ENCODE data around the gene BIN1. TPM values are rescaled to one million over a fixed set of nuclear protein-coding genes. Genes with fewer than 3 reads are reported as not detected.
A peak's percentile ranks its signal among the peaks of the same experiment; 100 is the strongest.

BIN1 gene
- total RNA-seq, 1 experiment from 2014 or later, result 42.5 TPM

DNA sequence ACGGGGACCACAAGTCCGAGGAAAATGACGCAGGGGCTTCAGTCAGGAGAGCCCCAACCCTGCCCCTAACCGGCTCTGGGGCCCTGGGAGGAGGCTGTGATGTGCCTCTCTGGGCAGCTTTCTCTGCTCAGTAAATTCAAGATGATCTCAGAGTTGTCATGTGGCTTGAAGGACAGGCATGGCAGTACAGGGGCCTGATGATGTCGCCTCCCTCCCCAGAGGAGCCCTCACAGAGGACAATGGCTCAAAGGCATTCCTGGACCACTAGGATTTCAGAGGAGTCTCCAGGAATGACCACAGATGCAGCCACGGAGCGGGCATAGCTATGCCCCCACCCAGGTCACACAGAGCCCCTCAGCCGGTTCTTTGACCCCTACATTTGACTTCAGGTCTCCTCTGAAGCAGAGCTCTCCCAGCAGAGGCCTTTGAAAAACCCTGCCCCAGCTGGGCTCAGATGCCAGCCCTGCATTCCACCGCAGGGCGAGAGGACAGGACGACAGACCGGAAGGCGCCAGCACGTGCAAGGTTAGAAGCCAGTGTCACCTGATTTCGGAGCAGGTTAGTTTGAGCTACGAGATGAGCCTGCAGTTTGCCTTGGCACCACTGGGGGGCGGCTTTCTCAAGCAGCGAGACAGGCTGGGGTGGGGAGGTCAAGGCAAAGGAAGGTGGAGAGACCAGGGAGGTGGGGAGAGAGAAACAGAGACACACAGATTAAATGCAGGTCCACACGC is 39.2 kb downstream of the BIN1 start (continued):
- TF ChIP-seq SMAD3 (CRISPR knock-in tag; IDR thresholded peaks at IDR 0.05; ENCODE audit: borderline replicate concordance) (peak; percentile 41; the same call in 1 of the 2 replicates), CREM (CRISPR knock-in tag; IDR thresholded peaks at IDR 0.05) (no peak), SMAD4 (CRISPR knock-in tag; IDR thresholded peaks at IDR 0.05) (no peak), ESRRA (CRISPR knock-in tag; IDR thresholded peaks at IDR 0.05; ENCODE audit: borderline replicate concordance) (no peak), TCF7 (CRISPR knock-in tag; IDR thresholded peaks at IDR 0.05; ENCODE audit: low read depth) (no peak), ZNF423 (CRISPR knock-in tag; IDR thresholded peaks at IDR 0.05) (no peak), MYBL2 (CRISPR knock-in tag; IDR thresholded peaks at IDR 0.05) (no peak), ZNF317 (CRISPR knock-in tag; IDR thresholded peaks at IDR 0.05; ENCODE audit: borderline replicate concordance, low read depth) (no peak), ZNF396 (CRISPR knock-in tag; IDR thresholded peaks at IDR 0.05; ENCODE audit: borderline replicate concordance) (no peak), NFE2L1 (CRISPR knock-in tag; IDR thresholded peaks at IDR 0.05) (0 out of 2 replicates have a peak, but pooled peaks have one; percentile 20), CREB1 (CRISPR knock-in tag; IDR thresholded peaks at IDR 0.05) (no peak)
- TF ChIP-seq, protein P1, sequence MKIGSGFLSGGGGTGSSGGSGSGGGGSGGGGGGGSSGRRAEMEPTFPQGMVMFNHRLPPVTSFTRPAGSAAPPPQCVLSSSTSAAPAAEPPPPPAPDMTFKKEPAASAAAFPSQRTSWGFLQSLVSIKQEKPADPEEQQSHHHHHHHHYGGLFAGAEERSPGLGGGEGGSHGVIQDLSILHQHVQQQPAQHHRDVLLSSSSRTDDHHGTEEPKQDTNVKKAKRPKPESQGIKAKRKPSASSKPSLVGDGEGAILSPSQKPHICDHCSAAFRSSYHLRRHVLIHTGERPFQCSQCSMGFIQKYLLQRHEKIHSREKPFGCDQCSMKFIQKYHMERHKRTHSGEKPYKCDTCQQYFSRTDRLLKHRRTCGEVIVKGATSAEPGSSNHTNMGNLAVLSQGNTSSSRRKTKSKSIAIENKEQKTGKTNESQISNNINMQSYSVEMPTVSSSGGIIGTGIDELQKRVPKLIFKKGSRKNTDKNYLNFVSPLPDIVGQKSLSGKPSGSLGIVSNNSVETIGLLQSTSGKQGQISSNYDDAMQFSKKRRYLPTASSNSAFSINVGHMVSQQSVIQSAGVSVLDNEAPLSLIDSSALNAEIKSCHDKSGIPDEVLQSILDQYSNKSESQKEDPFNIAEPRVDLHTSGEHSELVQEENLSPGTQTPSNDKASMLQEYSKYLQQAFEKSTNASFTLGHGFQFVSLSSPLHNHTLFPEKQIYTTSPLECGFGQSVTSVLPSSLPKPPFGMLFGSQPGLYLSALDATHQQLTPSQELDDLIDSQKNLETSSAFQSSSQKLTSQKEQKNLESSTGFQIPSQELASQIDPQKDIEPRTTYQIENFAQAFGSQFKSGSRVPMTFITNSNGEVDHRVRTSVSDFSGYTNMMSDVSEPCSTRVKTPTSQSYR (CRISPR knock-in tag; IDR thresholded peaks at IDR 0.05), result peak; percentile 57; the same call in 1 of the 2 replicates
- TF ChIP-seq, protein P2, sequence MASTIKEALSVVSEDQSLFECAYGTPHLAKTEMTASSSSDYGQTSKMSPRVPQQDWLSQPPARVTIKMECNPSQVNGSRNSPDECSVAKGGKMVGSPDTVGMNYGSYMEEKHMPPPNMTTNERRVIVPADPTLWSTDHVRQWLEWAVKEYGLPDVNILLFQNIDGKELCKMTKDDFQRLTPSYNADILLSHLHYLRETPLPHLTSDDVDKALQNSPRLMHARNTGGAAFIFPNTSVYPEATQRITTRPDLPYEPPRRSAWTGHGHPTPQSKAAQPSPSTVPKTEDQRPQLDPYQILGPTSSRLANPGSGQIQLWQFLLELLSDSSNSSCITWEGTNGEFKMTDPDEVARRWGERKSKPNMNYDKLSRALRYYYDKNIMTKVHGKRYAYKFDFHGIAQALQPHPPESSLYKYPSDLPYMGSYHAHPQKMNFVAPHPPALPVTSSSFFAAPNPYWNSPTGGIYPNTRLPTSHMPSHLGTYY (CRISPR knock-in tag; IDR thresholded peaks at IDR 0.05), result no peak

DNA sequence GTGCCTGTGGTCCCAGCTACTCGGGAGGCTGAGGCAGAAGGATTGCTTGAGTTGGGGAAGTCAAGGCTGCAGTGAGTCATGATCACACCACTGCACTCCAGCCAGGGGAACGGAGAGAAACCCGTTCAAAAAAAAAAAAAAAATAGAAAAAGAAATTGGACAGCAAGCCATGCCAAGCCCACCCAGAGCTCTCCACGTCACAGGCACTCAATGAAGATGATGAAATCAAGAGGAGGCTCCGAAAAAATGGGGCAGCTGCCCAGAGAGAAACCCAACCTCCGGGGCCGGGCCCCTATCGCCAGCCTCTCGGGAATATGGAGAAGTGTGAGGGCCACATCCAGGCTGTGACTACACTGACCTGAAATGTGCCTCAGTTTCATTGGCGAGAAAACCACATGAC is 40.0 kb downstream of the BIN1 start:
- CTCF ChIA-PET, result interaction anchor here (1.2 to 2.8 kb wide), 5 partner anchors 14 to 95 kb away, joined by 3 to 33 read pairs (median 9); partner anchors contain the start of gene BIN1
- H3K27me3 Mint-ChIP-seq (ENCODE audit: low read depth), result no peaks in the 10 kb centered on the region
- H3K4me1 Mint-ChIP-seq, result 0 out of 2 replicates have a peak, but pooled peaks cover 5% of the 10 kb centered on the region
- H3K9me3 Mint-ChIP-seq, result no peaks in the 10 kb centered on the region
- DNase-seq (ENCODE audit: low spot score) (no peak), ATAC-seq (no peak)
- no peak overlapping the region for H3K27ac Mint-ChIP-seq
- POLR2A ChIA-PET, result interaction anchor here (1.2 kb wide), 1 partner anchor 38 kb away, joined by 4 read pairs; no protein-coding TSS in a partner anchor
- H3K4me3 Mint-ChIP-seq, result no peak overlapping the region
- H3K36me3 Mint-ChIP-seq, result peaks cover 4% of the 10 kb centered on the region; the same call in 1 of the 2 replicates
- TF ChIP-seq ATF1 (CRISPR knock-in tag; IDR thresholded peaks at IDR 0.05) (no peak), NFYB (CRISPR knock-in tag; conservative IDR thresholded peaks at IDR 0.05; ENCODE audit: low read depth) (no peak), ZNF121 (CRISPR knock-in tag; IDR thresholded peaks at IDR 0.05) (no peak), CREM (CRISPR knock-in tag; IDR thresholded peaks at IDR 0.05) (no peak), PRRX2 (CRISPR knock-in tag; IDR thresholded peaks at IDR 0.05) (no peak), TEAD4 (CRISPR knock-in tag; IDR thresholded peaks at IDR 0.05) (no peak)
- TF ChIP-seq, protein P3, sequence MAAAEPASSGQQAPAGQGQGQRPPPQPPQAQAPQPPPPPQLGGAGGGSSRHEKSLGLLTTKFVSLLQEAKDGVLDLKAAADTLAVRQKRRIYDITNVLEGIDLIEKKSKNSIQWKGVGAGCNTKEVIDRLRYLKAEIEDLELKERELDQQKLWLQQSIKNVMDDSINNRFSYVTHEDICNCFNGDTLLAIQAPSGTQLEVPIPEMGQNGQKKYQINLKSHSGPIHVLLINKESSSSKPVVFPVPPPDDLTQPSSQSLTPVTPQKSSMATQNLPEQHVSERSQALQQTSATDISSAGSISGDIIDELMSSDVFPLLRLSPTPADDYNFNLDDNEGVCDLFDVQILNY (CRISPR knock-in tag; IDR thresholded peaks at IDR 0.05), result no peak
- TF ChIP-seq, protein P4, sequence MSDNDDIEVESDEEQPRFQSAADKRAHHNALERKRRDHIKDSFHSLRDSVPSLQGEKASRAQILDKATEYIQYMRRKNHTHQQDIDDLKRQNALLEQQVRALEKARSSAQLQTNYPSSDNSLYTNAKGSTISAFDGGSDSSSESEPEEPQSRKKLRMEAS (CRISPR knock-in tag; IDR thresholded peaks at IDR 0.05), result no peak
- TF ChIP-seq, protein P5, sequence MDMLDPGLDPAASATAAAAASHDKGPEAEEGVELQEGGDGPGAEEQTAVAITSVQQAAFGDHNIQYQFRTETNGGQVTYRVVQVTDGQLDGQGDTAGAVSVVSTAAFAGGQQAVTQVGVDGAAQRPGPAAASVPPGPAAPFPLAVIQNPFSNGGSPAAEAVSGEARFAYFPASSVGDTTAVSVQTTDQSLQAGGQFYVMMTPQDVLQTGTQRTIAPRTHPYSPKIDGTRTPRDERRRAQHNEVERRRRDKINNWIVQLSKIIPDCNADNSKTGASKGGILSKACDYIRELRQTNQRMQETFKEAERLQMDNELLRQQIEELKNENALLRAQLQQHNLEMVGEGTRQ (CRISPR knock-in tag; IDR thresholded peaks at IDR 0.05), result no peak
- TF ChIP-seq, protein P6, sequence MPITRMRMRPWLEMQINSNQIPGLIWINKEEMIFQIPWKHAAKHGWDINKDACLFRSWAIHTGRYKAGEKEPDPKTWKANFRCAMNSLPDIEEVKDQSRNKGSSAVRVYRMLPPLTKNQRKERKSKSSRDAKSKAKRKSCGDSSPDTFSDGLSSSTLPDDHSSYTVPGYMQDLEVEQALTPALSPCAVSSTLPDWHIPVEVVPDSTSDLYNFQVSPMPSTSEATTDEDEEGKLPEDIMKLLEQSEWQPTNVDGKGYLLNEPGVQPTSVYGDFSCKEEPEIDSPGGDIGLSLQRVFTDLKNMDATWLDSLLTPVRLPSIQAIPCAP (CRISPR knock-in tag; IDR thresholded peaks at IDR 0.05), result no peak
- TF ChIP-seq, protein P7, sequence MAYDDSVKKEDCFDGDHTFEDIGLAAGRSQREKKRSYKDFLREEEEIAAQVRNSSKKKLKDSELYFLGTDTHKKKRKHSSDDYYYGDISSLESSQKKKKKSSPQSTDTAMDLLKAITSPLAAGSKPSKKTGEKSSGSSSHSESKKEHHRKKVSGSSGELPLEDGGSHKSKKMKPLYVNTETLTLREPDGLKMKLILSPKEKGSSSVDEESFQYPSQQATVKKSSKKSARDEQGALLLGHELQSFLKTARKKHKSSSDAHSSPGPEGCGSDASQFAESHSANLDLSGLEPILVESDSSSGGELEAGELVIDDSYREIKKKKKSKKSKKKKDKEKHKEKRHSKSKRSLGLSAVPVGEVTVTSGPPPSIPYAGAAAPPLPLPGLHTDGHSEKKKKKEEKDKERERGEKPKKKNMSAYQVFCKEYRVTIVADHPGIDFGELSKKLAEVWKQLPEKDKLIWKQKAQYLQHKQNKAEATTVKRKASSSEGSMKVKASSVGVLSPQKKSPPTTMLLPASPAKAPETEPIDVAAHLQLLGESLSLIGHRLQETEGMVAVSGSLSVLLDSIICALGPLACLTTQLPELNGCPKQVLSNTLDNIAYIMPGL (CRISPR knock-in tag; IDR thresholded peaks at IDR 0.05), result no peak
- TF ChIP-seq, protein P8, sequence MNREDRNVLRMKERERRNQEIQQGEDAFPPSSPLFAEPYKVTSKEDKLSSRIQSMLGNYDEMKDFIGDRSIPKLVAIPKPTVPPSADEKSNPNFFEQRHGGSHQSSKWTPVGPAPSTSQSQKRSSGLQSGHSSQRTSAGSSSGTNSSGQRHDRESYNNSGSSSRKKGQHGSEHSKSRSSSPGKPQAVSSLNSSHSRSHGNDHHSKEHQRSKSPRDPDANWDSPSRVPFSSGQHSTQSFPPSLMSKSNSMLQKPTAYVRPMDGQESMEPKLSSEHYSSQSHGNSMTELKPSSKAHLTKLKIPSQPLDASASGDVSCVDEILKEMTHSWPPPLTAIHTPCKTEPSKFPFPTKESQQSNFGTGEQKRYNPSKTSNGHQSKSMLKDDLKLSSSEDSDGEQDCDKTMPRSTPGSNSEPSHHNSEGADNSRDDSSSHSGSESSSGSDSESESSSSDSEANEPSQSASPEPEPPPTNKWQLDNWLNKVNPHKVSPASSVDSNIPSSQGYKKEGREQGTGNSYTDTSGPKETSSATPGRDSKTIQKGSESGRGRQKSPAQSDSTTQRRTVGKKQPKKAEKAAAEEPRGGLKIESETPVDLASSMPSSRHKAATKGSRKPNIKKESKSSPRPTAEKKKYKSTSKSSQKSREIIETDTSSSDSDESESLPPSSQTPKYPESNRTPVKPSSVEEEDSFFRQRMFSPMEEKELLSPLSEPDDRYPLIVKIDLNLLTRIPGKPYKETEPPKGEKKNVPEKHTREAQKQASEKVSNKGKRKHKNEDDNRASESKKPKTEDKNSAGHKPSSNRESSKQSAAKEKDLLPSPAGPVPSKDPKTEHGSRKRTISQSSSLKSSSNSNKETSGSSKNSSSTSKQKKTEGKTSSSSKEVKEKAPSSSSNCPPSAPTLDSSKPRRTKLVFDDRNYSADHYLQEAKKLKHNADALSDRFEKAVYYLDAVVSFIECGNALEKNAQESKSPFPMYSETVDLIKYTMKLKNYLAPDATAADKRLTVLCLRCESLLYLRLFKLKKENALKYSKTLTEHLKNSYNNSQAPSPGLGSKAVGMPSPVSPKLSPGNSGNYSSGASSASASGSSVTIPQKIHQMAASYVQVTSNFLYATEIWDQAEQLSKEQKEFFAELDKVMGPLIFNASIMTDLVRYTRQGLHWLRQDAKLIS (CRISPR knock-in tag; IDR thresholded peaks at IDR 0.05; ENCODE audit: borderline replicate concordance), result no peak
